Endothelial cell (in vitro differentiated cells): ENCODE measurements around the gene SLC30A1. TPM values are rescaled to one million over a fixed set of nuclear protein-coding genes. Genes with fewer than 3 reads are reported as not detected.
"Not testable (repeated sequence)": the region's sequence is repeated elsewhere in the genome, so short reads cannot be mapped to it uniquely, and the experiment has no call there.

ENCODE experiments used
- DNase-seq: peaks from one replicate; pipeline ENCODE4 v3.0.0; 2021; ENCODE audit warnings: low spot score
- H3K27ac Mint-ChIP-seq: one replicate; pipeline ENCODE4 v1.8.0; 2021; ENCODE audit warnings: mixed read lengths, inconsistent platforms; ENCODE audit not compliant: unreplicated experiment
- H3K27me3 Mint-ChIP-seq: one replicate; pipeline ENCODE4 v1.8.0; 2021; ENCODE audit warnings: mild to moderate bottlenecking, moderate library complexity, mixed read lengths, inconsistent platforms; ENCODE audit not compliant: unreplicated experiment
- H3K36me3 Mint-ChIP-seq: one replicate; pipeline ENCODE4 v1.8.0; 2021; ENCODE audit warnings: mild to moderate bottlenecking, low read depth, mixed read lengths, inconsistent platforms; ENCODE audit not compliant: unreplicated experiment
- H3K4me1 Mint-ChIP-seq: one replicate; pipeline ENCODE4 v1.8.0; 2021; ENCODE audit warnings: mild to moderate bottlenecking, mixed read lengths, inconsistent platforms; ENCODE audit not compliant: unreplicated experiment
- H3K4me3 Mint-ChIP-seq: one replicate; pipeline ENCODE4 v1.8.0; 2021; ENCODE audit warnings: mild to moderate bottlenecking, mixed read lengths, inconsistent platforms; ENCODE audit not compliant: unreplicated experiment
- H3K9me3 Mint-ChIP-seq: one replicate; pipeline ENCODE4 v1.8.0; 2021; ENCODE audit warnings: mixed read lengths, inconsistent platforms; ENCODE audit not compliant: unreplicated experiment
- CTCF ChIP-seq: fragments of 200-600 bp; sonication (generic); IDR thresholded peaks from one replicate; pipeline ENCODE4 v1.5.0; 2021; ENCODE audit warnings: antibody characterized with exemption; ENCODE audit not compliant: unreplicated experiment
- total RNA-seq: library from RNA; stranded (reverse); fragmentation: NEBNext Ultra II Directional; extraction: Animal tissue kit (Norgen Biotek cat#: 25700); gene quantifications from one replicate; pipeline ENCODE4 v1.2.1, GENCODE V29; 2021; ENCODE audit not compliant: unreplicated experiment

Gene SLC30A1
- total RNA-seq, 1 donor from 2014 or later, result 7.7 TPM

- Mint-ChIP-seq H3K36me3 (no peaks in the 10 kb centered on the region), H3K27ac (no peak overlapping the region), H3K4me3 (no peak overlapping the region), H3K4me1 (peaks cover 8% of the 10 kb centered on the region), H3K27me3 (peaks cover under 1% of the 10 kb centered on the region), H3K9me3 (no peaks in the 10 kb centered on the region)
- no peak for TF ChIP-seq CTCF
- DNase-seq, result no peak
Measured at GRCh38 chr1:211574705-211575104, 4.3 kb downstream of the SLC30A1 start.

GRCh38 chr1:211571998-211572397 lies 7.0 kb downstream of the SLC30A1 start:
- Mint-ChIP-seq H3K27ac (no peak overlapping the region), H3K4me3 (no peak overlapping the region), H3K9me3 (no peaks in the 10 kb centered on the region), H3K27me3 (no peaks in the 10 kb centered on the region), H3K4me1 (peaks cover 2% of the 10 kb centered on the region), H3K36me3 (no peaks in the 10 kb centered on the region)
- TF ChIP-seq CTCF, result no peak
- DNase-seq, result no peak

GRCh38 chr1:211570378-211570777 lies 8.6 kb downstream of the SLC30A1 start:
- not testable (repeated sequence) for H3K27ac Mint-ChIP-seq, H3K9me3 Mint-ChIP-seq, DNase-seq, H3K27me3 Mint-ChIP-seq, H3K4me1 Mint-ChIP-seq, H3K36me3 Mint-ChIP-seq, H3K4me3 Mint-ChIP-seq

GRCh38 chr1:211566431-211567025 lies 12.4 kb downstream of the SLC30A1 start:
- no peak overlapping the region for H3K4me3 Mint-ChIP-seq
- H3K36me3 Mint-ChIP-seq, result no peaks in the 10 kb centered on the region
- no peaks in the 10 kb centered on the region for H3K4me1 Mint-ChIP-seq
- H3K27ac Mint-ChIP-seq, result no peak overlapping the region
- H3K27me3 Mint-ChIP-seq, result peaks cover 2% of the 10 kb centered on the region
- no peak for TF ChIP-seq CTCF
- no peak for DNase-seq
- no peaks in the 10 kb centered on the region for H3K9me3 Mint-ChIP-seq

GRCh38 chr1:211564084-211564483 lies 14.9 kb downstream of the SLC30A1 start:
- H3K27me3 Mint-ChIP-seq, result peaks cover 2% of the 10 kb centered on the region
- H3K9me3 Mint-ChIP-seq, result no peaks in the 10 kb centered on the region
- no peaks in the 10 kb centered on the region for H3K36me3 Mint-ChIP-seq
- no peak for DNase-seq
- no peak for TF ChIP-seq CTCF
- H3K4me3 Mint-ChIP-seq, result no peak overlapping the region
- no peaks in the 10 kb centered on the region for H3K4me1 Mint-ChIP-seq
- H3K27ac Mint-ChIP-seq, result no peak overlapping the region
